Activated CD8-positive, alpha-beta memory T cell treated with anti-CD3 and anti-CD28 coated beads for 36 hours (primary cell): ENCODE results near the gene SLC41A3. TPM values are rescaled to one million over a fixed set of nuclear protein-coding genes. Genes with fewer than 3 reads are reported as not detected.
"Not testable (repeated sequence)": the region's sequence is repeated elsewhere in the genome, so short reads cannot be mapped to it uniquely, and the experiment has no call there.

Experiments
- CTCF ChIA-PET: fragments of 350-600 bp; sonication (Branson Sonifier 250); formaldehyde crosslinking; loops from one replicate; lab custom pipeline; 2021; ENCODE audit warnings: antibody characterized with exemption; lab: Charles Lee
- POLR2A ChIA-PET: fragments of 350-600 bp; sonication (Branson Sonifier 250); formaldehyde crosslinking; loops from one replicate; lab custom pipeline; 2021; ENCODE audit warnings: antibody characterized with exemption; lab: Charles Lee
- total RNA-seq, 2 experiments: library from RNA; stranded (reverse); gene quantifications; one replicate each; pipeline ENCODE4 v1.2.3, GENCODE V29; 2021

The SLC41A3 gene
- total RNA-seq, 2 experiments from 2014 or later = 27.8 to 29.1 TPM

GRCh38 chr3:126038791-126039190 is 45.1 kb downstream of the SLC41A3 start:
- CTCF ChIA-PET, POLR2A ChIA-PET: not testable (repeated sequence)

GRCh38 chr3:126036056-126036549 is 47.8 kb downstream of the SLC41A3 start:
- ChIA-PET POLR2A (no interaction called here), CTCF (no interaction called here)

GRCh38 chr3:126035362-126036050 is 48.4 kb downstream of the SLC41A3 start:
- CTCF ChIA-PET = no interaction called here
- POLR2A ChIA-PET = no interaction called here

DNA sequence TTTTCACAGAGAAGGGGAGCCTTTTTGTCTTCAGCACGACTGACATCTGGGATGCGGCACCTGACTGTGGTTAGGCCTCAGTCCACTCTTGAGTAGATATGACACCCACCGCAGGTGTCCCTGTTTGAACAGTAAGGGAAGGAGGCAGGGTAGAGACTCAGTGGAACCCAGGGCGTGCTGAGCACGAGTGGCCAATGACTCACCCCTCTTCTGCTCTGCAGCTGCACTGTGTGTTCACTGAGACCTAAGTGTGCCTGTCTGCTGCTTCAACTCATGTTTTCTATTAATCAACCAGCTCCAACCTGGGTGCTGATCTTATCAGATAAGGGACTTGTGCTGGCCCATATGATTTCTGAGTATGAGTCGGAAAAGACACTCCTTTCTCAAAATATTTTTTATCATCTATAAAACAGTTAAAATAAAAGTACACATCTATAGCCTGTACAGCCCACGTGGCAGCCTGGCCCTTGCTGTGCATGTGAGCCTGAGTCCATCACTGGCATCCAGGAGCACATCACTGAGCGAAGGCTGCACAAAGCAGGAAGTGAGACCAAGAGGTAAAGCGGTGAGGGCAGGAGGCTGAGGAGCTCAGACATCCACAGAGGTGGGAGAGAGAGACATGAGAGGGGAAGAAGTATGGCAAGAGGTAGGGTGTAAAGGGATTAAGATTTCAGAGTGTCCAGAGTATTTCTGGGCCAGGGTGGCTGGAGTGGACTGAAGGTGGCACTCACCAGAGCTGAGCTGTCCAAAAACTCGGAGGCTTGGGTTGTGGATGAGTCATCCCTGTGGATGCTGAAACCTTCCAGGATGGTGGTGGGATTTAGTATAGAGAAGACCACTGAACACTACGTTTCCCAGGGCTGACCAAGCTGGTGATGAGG is 49.2 kb downstream of the SLC41A3 start:
- ChIA-PET CTCF (no interaction called here), POLR2A (no interaction called here)

DNA sequence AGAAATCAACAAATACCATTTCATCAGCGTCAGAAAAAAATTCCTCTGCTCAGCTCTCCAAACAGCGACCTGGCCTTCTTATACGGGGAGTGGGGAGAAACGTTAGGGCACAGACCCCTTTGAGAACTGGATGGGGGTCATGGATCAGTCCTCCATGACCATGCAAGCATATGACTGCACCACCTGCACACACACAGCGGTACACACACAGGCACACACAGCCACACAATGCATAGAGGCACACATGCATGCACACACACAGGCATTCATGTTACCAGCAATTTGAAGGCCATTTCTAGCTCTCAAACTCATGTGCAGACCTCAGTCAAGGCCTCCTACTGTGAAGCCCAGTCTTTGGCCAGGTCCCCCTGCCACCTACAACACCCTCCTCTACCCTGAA is 50.2 kb downstream of the SLC41A3 start:
- ChIA-PET CTCF (no interaction called here), POLR2A (no interaction called here)

DNA sequence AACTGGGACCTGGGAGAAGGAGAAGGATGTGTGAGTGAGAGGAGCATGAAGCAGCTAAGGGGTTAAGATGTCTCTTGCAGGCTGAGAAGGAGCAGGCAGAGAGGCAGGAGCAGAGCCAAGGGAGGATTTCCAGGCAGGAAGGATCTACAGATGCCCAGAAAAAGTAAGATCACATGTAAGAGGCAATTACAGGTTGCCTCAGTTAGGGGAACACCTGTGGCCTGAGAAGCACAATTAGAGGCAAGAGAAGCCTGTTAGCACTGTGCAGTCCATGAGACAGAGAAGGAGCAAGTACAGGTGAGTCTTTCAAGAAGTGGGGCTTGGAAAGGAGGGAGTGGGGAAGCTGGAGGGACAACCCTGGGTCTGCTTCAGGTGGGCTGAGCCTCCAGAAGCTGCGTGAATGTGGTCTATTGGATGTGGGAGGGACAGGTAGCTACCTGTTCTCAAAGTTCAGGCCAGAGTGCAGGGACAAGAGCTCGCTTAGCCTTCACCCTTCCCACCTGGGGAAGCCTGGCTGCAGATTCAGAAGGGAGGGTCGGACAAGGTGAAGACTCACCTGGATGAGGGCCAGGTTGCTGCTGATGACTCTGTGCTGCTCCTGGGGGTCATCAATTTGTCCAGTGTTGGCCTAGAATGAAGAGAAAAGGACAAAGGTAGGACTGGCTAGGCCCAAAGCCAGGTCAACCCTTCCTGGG is 50.7 kb downstream of the SLC41A3 start:
- POLR2A ChIA-PET = no interaction called here
- CTCF ChIA-PET = no interaction called here

DNA sequence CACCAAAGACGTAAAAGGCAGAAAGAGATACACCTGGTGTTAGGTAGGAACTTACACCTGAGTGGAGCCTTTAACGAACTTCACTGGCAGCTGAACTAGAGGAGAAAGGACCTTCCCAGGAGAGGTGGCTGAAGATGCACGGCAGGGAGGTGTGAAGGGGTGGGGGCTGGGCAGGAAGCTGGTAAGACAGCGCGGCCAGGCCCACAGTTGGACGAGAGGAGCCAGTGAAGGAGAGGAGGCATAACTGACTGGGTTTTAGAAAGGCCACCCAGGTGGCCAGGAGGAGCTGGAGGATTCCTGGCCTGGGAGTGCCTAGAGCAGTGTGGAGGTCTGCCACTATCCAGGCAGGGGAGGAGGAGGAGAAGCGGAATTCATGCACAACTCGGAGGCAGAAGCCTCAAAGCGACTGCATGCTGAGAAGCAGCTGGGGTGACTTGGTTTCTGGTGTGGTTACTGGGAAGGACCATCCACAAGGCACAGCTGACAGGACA is 51.9 kb downstream of the SLC41A3 start:
- ChIA-PET POLR2A (no interaction called here), CTCF (no interaction called here)

DNA sequence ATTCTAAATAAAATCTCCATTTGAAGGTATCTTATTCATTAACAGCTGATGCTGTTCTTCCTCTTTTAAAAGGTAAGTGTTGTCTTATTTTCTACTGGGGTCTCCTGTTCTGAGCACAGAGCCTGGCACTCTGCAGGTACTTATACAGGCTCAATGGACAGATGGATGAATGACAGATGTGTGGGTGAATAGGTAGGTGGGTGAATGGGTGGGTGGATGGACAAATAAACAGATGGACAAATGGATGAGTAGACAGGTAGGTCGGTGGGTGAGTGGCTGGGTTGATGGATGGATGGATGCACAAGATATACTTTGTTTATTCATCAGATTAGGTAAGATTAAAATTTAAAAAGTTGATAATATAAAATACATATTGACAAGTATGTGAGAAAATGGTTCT is 53.5 kb downstream of the SLC41A3 start:
- ChIA-PET POLR2A (no interaction called here), CTCF (no interaction called here)

GRCh38 chr3:126029241-126029640 is 54.7 kb downstream of the SLC41A3 start:
- POLR2A ChIA-PET = no interaction called here
- CTCF ChIA-PET = no interaction called here

DNA sequence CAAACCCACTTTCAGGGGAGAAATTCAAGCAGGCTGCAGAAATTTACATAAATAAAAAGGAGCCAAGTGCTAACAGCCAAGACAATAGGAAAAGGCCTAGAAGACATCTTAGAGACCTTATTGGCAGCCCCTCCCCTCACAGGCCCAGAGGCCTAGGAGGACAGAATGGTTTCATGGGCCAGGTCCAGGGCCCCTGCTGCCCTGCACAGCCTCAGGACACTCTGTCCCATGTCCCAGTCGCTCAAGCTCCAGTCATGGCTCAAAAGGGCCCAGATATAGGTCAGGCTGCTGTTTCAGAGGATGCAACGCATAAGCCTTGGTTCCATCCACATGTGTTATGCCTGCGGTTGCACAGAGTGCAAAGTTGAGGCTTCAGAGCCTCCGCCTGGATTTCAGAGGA is 55.8 kb downstream of the SLC41A3 start:
- ChIA-PET POLR2A (no interaction called here), CTCF (no interaction called here)

DNA sequence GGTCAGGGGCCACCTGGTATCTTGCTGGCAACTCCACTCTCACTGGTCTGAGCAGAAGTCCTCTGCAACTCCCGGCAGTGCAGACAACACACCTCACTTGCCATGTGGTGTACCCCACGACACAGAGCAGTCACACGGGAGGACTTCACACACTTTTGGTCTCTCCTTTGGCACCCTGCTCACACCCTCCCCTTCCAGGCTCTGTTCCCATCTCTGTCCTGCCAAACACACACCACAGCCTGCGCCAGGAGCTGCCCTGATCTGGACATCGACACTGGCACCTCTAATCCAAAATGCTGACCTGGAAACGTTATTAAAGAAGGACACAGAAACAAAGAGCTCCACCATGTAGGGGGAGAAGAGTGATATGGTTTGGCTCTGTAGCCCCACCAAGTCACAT is 57.2 kb downstream of the SLC41A3 start:
- POLR2A ChIA-PET = no interaction called here
- CTCF ChIA-PET = no interaction called here

DNA sequence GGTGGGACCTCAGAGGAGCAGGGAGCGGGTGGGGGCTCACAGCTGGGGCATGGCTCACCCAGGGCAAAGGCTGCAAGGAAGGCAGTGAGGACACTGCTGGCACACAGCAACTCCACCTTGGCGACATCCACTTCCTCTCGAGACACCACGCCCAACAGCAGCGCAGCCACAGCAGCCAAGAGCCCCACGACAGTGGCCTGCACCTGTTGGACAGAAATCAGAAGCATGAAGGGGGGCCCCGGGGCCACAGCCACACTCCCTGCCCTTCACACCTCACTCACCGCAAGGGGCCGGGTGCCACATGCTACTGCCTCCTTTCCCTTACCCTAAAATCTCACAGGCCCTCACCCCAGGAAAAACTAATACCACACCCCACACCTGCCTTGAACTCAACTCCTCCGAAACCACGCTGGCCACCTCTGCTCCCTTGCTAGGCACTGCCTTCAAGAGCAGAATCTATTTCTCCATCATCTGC is 57.6 kb downstream of the SLC41A3 start:
- ChIA-PET POLR2A (no interaction called here), CTCF (no interaction called here)

GRCh38 chr3:126025862-126026261 is 58.1 kb downstream of the SLC41A3 start:
- POLR2A ChIA-PET = no interaction called here
- CTCF ChIA-PET = no interaction called here

DNA sequence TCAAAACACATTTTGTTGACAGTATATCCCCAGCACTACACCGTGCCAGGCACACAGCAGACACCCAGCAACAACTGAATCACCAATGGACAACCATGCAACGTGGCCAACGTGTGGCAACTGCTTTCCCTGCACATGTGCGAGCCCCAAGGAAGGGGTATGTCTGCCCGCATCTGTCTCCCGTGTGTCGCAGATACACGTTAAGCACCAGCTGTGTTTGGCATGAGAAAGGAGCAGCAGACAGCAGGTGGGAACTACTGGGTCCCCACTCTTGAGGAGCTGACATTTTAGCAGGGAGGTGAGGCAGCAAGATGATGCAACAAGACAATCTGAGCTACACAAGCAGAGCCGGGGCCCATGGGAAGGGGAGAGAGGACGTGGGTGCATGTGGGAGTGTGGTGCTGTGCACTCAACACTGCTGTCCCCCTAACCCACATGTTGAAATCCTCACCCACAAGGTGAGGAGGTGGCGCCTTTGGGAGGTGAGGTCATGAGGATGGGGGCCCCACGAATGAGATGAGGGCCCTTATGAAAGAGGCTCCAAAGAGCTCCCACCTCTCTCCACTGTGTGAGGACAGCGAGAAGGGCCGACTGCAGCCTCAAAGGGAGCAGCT is 58.7 kb downstream of the SLC41A3 start:
- ChIA-PET CTCF (no interaction called here), POLR2A (no interaction called here)

DNA sequence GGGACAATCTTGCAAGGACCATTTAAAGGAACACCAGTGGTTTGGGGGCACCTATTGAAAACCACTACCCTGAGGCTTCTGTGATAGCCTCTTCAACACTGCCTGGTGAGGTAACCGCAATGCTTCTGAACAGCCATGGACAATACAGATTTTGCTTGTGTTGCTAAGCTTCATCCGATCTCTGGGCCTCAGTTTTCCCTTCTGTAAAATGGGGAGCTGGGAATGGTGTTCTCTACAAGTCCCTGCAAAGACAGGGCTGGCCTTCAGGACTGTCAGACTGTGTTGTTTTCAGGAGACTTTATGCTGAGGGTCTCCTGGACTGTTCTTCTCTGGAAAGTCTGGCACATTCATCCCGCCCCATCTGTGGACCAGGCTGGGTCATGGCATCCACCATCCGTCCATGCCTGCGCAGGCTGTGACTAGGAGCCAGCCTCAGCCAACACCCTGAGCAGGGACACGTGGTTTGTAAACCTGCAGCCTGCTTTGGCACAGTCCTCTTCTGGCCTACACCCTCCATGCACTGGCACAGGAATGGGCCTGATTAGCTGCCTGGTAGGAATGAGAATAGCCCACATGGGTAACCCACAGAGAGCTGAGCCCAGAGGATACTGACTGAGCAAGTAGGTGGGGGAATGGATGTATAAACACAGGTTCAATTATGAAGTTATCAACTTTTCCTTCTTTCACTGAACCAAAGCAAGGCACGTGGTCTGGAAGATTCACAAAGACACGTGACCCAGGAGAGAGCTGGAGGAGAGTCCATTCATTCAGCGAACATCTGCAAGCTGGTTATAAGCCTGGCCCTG is 59.7 kb downstream of the SLC41A3 start:
- POLR2A ChIA-PET = interaction anchor here (0.6 kb wide), 1 partner anchor 429 kb away, joined by 6 read pairs; the partner anchor contains the start of gene OSBPL11
- CTCF ChIA-PET = no interaction called here

GRCh38 chr3:126023390-126023789 is 60.5 kb downstream of the SLC41A3 start:
- POLR2A ChIA-PET = no interaction called here
- CTCF ChIA-PET = no interaction called here

DNA sequence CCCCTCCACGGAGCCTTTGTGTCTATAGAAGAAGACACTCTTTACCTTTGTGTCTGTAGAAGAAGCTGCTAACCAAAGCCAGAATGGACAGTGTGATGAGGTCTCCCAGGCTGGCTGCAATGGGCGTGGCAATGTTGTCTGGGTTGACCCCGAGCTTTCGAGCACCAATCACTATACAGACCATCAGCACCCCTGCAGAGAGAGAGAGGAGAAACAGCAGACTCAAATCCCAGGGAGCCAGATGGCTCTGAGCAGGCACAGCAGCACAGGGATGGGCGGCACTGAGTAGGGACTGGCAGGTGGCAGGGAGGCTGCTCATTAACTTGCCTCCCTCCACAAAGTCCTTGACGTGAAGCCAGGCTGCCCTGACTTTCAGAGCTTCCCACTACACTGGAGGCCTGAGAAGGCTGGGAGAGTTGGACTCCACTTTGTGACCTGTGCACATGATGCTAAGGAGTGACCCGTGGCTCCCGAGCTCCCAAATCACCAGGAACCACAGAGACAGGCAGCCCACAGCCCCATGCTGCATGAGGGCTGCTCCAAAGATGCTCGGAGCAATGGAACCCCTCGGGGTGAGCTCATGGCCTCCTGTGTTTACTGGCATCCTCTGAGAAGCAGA is 61.1 kb downstream of the SLC41A3 start:
- POLR2A ChIA-PET = no interaction called here

DNA sequence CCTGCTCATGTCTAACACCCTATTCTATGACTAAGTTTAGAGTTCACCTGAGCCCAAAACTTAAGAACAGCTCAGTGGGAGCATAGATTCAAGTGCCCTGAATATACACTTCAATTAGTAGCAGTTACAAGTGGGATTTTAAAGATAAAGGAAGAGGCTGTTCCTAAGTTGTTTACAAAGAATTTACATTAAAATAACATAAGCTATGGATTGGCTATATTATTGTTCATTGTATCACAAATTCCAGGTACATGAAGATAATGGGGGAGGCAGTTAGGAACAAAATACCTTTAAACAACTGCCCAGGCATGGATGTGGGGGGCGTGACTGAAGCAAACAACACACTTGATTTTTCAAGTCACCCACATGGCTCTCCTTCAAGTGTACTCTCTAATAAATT is 62.2 kb downstream of the SLC41A3 start:
- ChIA-PET CTCF (no interaction called here), POLR2A (no interaction called here)

More for the DNA sequence above, 61.1 kb downstream of the SLC41A3 start:
- CTCF ChIA-PET = no interaction called here
